HepG2 (cell line): ENCODE measurements around the gene YAP1. TPM values are rescaled to one million over a fixed set of nuclear protein-coding genes. Genes with fewer than 3 reads are reported as not detected.

Experiments
- CCDC6 ChIP-seq: sonication (generic); formaldehyde crosslinking; IDR thresholded peaks from 2 replicates; pipeline ENCODE4 v1.8.1; 2022; ENCODE audit warnings: mild to moderate bottlenecking, missing genetic modification reagents, moderate library complexity
- GABPA ChIP-seq, 2 experiments: IDR thresholded peaks; 2 replicates each; pipeline ENCODE4 v1.6.1; 2011 to 2016; ENCODE audit warnings: low read depth in 2 of 2, low read length in 1 of 2, missing biosample characterization in 1 of 2, missing genetic modification characterization in 1 of 2
- HNRNPLL ChIP-seq: fragments of 200-400 bp; formaldehyde crosslinking; IDR thresholded peaks from 2 replicates; pipeline ENCODE4 v1.6.1; 2017; ENCODE audit warnings: mild to moderate bottlenecking, low read depth, low read length; ENCODE audit not compliant: poor library complexity, severe bottlenecking
- KLF11 ChIP-seq: IDR thresholded peaks from 2 replicates; pipeline ENCODE4 v1.6.1; 2016; ENCODE audit warnings: missing compliant biosample characterization
- ZEB1 ChIP-seq: IDR thresholded peaks from 2 replicates; pipeline ENCODE4 v1.6.1; 2012; ENCODE audit warnings: mild to moderate bottlenecking, low read depth, inconsistent platforms; ENCODE audit not compliant: insufficient replicate concordance
- ZKSCAN1 ChIP-seq: fragments of 150-350 bp; IDR thresholded peaks from 2 replicates; pipeline ENCODE4 v1.6.1; 2014; ENCODE audit warnings: low read length
- ZNF816 ChIP-seq: sonication (generic); formaldehyde crosslinking; IDR thresholded peaks from 2 replicates; pipeline ENCODE4 v1.8.0; 2022; ENCODE audit warnings: missing genetic modification reagents, mild to moderate bottlenecking, borderline replicate concordance
- polyA plus RNA-seq, 8 experiments: library from polyadenylated mRNA; depleted of rRNA in 3 of 8; stranded (reverse) in 7 of 8; unstranded in 1 of 8; fragments of >200 nt; fragmentation: Illumina TruSeq in 4 of 8; extraction: Trizol in 4 of 8; gene quantifications; 2 replicates each; pipeline versions ENCODE4 v1.2.1 to v1.2.3, GENCODE V29; 2011 to 2016; ENCODE audit warnings: low read depth in 4 of 8, missing spikeins in 1 of 8, mixed read lengths in 1 of 8; ENCODE audit not compliant: insufficient read depth in 1 of 8
- total RNA-seq, 5 experiments: library from RNA; depleted of rRNA; stranded (reverse); fragments of >200 nt; fragmentation: Illumina TruSeq; extraction: Trizol; gene quantifications; 2 replicates each; pipeline ENCODE4 v1.2.3, GENCODE V29; 2016; ENCODE audit warnings: low read depth in 1 of 5
- TF ChIP-seq, protein P1 (sequence below): sonication (generic); formaldehyde crosslinking; IDR thresholded peaks from 2 replicates; pipeline ENCODE4 v1.5.0; 2020; ENCODE audit warnings: missing genetic modification reagents
- TF ChIP-seq, protein P2 (sequence below): sonication (generic); formaldehyde crosslinking; IDR thresholded peaks from 2 replicates; pipeline ENCODE4 v1.5.0; 2020; ENCODE audit warnings: missing genetic modification reagents, mild to moderate bottlenecking, borderline replicate concordance
- TF ChIP-seq, protein P3 (sequence below): sonication (generic); formaldehyde crosslinking; IDR thresholded peaks from 2 replicates; pipeline ENCODE4 v1.8.0; 2022; ENCODE audit warnings: mild to moderate bottlenecking, missing genetic modification reagents, moderate library complexity
- TF ChIP-seq, protein P4 (sequence below): IDR thresholded peaks from 2 replicates; pipeline ENCODE4 v1.6.1; 2016; ENCODE audit warnings: low read depth, missing genetic modification reagents, missing compliant biosample characterization
- TF ChIP-seq, protein P5 (sequence below): sonication (generic); formaldehyde crosslinking; IDR thresholded peaks from 2 replicates; pipeline ENCODE4 v1.4.0; 2020; ENCODE audit warnings: missing genetic modification reagents, borderline replicate concordance
- TF ChIP-seq, protein P6 (sequence below): sonication (generic); formaldehyde crosslinking; IDR thresholded peaks from 2 replicates; pipeline ENCODE4 v1.4.0; 2020; ENCODE audit warnings: low read depth, missing genetic modification reagents

Gene YAP1
- total and polyA plus RNA-seq, 2 of the 13 experiments (the other 11 are each of a cell fraction or from before 2014, with no cell fraction given) = 59.5 to 91.0 TPM

DNA sequence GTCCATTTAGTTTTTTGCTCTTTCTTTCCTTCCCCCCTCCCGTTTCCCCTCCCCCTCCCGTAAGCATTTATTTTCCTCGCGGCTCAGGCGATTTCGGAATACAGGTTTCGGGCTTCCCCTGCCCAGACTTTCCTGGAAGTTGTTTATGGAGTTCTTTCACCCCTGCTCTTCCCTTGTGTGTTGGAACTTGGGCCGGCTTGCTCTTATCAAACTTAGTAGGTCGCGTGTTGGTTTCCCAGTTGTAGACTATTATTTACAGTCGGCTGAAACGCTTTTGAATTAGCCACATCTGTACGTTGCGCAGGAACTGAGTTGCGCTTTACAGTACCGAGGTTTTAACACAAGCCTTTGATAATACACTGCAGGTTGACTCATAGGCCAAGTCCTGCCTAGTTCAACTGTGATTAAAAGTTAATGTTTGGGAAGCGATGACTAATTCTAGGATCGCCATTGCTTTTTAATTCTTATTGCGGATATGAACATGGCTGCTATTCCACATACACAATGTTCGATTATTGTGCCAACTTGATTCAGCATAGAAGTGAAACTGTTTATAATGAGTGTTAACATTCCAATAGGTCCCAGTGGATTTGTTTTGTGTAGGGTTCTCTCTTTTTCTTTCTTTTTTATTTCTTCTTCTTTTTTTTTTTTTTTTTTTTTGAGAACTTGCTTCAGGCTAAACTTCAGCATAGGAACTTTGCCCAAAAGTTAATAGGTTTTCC, 1.7 kb downstream of the YAP1 start (continued):
- TF ChIP-seq, protein P1, sequence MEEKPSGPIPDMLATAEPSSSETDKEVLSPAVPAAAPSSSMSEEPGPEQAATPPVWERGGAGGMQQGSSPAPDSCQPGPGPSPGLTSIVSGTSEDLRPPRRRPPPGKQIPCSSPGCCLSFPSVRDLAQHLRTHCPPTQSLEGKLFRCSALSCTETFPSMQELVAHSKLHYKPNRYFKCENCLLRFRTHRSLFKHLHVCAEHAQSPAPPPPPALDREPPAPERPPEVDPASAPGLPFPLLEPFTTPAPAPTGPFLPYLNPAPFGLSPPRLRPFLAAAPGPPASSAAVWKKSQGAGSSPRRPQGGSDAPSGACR (CRISPR knock-in tag) = peak; percentile 2; the same call in 1 of the 2 replicates
- no peak for TF ChIP-seq GABPA (IDR thresholded peaks at IDR 0.05; ENCODE audit: low read depth, low read length)
- TF ChIP-seq GABPA (CRISPR knock-in tag; IDR thresholded peaks at IDR 0.05; ENCODE audit: low read depth) = 0 out of 2 replicates have a peak, but pooled peaks have one; percentile 8
- TF ChIP-seq, protein P2, sequence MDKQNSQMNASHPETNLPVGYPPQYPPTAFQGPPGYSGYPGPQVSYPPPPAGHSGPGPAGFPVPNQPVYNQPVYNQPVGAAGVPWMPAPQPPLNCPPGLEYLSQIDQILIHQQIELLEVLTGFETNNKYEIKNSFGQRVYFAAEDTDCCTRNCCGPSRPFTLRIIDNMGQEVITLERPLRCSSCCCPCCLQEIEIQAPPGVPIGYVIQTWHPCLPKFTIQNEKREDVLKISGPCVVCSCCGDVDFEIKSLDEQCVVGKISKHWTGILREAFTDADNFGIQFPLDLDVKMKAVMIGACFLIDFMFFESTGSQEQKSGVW (CRISPR knock-in tag) = no peak
- TF ChIP-seq, protein P3, sequence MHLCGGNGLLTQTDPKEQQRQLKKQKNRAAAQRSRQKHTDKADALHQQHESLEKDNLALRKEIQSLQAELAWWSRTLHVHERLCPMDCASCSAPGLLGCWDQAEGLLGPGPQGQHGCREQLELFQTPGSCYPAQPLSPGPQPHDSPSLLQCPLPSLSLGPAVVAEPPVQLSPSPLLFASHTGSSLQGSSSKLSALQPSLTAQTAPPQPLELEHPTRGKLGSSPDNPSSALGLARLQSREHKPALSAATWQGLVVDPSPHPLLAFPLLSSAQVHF = no peak
- TF ChIP-seq KLF11 = no peak
- TF ChIP-seq HNRNPLL = no peak
- TF ChIP-seq, protein P4, sequence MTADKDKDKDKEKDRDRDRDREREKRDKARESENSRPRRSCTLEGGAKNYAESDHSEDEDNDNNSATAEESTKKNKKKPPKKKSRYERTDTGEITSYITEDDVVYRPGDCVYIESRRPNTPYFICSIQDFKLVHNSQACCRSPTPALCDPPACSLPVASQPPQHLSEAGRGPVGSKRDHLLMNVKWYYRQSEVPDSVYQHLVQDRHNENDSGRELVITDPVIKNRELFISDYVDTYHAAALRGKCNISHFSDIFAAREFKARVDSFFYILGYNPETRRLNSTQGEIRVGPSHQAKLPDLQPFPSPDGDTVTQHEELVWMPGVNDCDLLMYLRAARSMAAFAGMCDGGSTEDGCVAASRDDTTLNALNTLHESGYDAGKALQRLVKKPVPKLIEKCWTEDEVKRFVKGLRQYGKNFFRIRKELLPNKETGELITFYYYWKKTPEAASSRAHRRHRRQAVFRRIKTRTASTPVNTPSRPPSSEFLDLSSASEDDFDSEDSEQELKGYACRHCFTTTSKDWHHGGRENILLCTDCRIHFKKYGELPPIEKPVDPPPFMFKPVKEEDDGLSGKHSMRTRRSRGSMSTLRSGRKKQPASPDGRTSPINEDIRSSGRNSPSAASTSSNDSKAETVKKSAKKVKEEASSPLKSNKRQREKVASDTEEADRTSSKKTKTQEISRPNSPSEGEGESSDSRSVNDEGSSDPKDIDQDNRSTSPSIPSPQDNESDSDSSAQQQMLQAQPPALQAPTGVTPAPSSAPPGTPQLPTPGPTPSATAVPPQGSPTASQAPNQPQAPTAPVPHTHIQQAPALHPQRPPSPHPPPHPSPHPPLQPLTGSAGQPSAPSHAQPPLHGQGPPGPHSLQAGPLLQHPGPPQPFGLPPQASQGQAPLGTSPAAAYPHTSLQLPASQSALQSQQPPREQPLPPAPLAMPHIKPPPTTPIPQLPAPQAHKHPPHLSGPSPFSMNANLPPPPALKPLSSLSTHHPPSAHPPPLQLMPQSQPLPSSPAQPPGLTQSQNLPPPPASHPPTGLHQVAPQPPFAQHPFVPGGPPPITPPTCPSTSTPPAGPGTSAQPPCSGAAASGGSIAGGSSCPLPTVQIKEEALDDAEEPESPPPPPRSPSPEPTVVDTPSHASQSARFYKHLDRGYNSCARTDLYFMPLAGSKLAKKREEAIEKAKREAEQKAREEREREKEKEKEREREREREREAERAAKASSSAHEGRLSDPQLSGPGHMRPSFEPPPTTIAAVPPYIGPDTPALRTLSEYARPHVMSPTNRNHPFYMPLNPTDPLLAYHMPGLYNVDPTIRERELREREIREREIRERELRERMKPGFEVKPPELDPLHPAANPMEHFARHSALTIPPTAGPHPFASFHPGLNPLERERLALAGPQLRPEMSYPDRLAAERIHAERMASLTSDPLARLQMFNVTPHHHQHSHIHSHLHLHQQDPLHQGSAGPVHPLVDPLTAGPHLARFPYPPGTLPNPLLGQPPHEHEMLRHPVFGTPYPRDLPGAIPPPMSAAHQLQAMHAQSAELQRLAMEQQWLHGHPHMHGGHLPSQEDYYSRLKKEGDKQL (CRISPR knock-in tag) = 0 out of 2 replicates have a peak, but pooled peaks have one; percentile 16
- TF ChIP-seq, protein P5, sequence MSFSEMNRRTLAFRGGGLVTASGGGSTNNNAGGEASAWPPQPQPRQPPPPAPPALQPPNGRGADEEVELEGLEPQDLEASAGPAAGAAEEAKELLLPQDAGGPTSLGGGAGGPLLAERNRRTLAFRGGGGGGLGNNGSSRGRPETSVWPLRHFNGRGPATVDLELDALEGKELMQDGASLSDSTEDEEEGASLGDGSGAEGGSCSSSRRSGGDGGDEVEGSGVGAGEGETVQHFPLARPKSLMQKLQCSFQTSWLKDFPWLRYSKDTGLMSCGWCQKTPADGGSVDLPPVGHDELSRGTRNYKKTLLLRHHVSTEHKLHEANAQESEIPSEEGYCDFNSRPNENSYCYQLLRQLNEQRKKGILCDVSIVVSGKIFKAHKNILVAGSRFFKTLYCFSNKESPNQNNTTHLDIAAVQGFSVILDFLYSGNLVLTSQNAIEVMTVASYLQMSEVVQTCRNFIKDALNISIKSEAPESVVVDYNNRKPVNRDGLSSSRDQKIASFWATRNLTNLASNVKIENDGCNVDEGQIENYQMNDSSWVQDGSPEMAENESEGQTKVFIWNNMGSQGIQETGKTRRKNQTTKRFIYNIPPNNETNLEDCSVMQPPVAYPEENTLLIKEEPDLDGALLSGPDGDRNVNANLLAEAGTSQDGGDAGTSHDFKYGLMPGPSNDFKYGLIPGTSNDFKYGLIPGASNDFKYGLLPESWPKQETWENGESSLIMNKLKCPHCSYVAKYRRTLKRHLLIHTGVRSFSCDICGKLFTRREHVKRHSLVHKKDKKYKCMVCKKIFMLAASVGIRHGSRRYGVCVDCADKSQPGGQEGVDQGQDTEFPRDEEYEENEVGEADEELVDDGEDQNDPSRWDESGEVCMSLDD (CRISPR knock-in tag) = no peak
- no peak for TF ChIP-seq ZEB1
- peak; percentile 94 for TF ChIP-seq ZKSCAN1
- no peak for TF ChIP-seq ZNF816
- TF ChIP-seq, protein P6, sequence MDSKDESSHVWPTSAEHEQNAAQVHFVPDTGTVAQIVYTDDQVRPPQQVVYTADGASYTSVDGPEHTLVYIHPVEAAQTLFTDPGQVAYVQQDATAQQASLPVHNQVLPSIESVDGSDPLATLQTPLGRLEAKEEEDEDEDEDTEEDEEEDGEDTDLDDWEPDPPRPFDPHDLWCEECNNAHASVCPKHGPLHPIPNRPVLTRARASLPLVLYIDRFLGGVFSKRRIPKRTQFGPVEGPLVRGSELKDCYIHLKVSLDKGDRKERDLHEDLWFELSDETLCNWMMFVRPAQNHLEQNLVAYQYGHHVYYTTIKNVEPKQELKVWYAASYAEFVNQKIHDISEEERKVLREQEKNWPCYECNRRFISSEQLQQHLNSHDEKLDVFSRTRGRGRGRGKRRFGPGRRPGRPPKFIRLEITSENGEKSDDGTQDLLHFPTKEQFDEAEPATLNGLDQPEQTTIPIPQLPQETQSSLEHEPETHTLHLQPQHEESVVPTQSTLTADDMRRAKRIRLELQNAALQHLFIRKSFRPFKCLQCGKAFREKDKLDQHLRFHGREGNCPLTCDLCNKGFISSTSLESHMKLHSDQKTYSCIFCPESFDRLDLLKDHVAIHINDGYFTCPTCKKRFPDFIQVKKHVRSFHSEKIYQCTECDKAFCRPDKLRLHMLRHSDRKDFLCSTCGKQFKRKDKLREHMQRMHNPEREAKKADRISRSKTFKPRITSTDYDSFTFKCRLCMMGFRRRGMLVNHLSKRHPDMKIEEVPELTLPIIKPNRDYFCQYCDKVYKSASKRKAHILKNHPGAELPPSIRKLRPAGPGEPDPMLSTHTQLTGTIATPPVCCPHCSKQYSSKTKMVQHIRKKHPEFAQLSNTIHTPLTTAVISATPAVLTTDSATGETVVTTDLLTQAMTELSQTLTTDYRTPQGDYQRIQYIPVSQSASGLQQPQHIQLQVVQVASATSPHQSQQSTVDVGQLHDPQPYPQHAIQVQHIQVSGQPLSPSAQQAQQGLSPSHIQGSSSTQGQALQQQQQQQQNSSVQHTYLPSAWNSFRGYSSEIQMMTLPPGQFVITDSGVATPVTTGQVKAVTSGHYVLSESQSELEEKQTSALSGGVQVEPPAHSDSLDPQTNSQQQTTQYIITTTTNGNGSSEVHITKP (CRISPR knock-in tag) = peak; percentile 82
- no peak for TF ChIP-seq CCDC6 (CRISPR knock-in tag)
